K562 (cell line): Measurements from ENCODE around the gene ACAD8. TPM values are rescaled to one million over a fixed set of nuclear protein-coding genes. Genes with fewer than 3 reads are reported as not detected.

ENCODE experiments used
- ATAC-seq: fragments of 200-7000 bp; cut with Tn5 transposase; 3 replicates; pipeline ENCODE4 v1.9.1; 2020; ENCODE audit warnings: moderate library complexity
- BruUV-seq: library from RNA; stranded (reverse); fragments of 400-500 nt; replicated peaks from 2 replicates; lab custom pipeline; 2021; lab: Mats Ljungman, UMichigan
- CTCF ChIA-PET: fragments of 300-600 bp; formaldehyde crosslinking; extraction: SDS; loops from one replicate; lab custom pipeline; 2021; ENCODE audit warnings: low intra/inter-chr PET ratio; lab: Yijun Ruan, JAX
- POLR2A ChIA-PET: fragments of 300-600, 350-650 bp; sonication (Branson Sonifier 250); formaldehyde crosslinking; extraction: SDS; loops from one replicate; lab custom pipeline; 2021; ENCODE audit warnings: antibody characterized with exemption, inconsistent platforms; lab: Yijun Ruan, JAX
- DNase-seq, 4 experiments: peaks; one replicate each; pipeline versions ENCODE4 v3.0.0 to v3.0.0-alpha.2; 2011 to 2018; ENCODE audit warnings: low spot score in 3 of 4, mixed read lengths in 3 of 4; ENCODE audit errors: extremely low read depth in 1 of 4
- FAIRE-seq: peaks from 2 replicates; lab custom pipeline; 2011; peaks lifted over from hg19 to GRCh38; lab: Jason Lieb, UNC
- H2AFZ ChIP-seq: 2 replicates; pipeline ENCODE4 v1.6.0; 2011; ENCODE audit warnings: low read depth, low read length, control low read depth, inconsistent platforms
- H3K27ac ChIP-seq: fragments of 200-600 bp; 3 replicates; pipeline ENCODE4 v1.8.0; 2011; ENCODE audit warnings: low read depth, mild to moderate bottlenecking, control low read depth, inconsistent platforms, low read length, moderate library complexity, mixed read lengths; ENCODE audit errors: extremely low read depth
- H3K27me3 ChIP-seq, 2 experiments: fragments of 300-600 bp in 1 of 2; 2 replicates in 1 of 2; 3 replicates in 1 of 2; pipeline versions ENCODE4 v1.6.0 to v1.8.0; 2011; ENCODE audit warnings: inconsistent platforms in 2 of 2, low read length in 2 of 2, mild to moderate bottlenecking in 1 of 2, mixed read lengths in 1 of 2, moderate library complexity in 1 of 2; ENCODE audit not compliant: control insufficient read depth in 2 of 2, insufficient read depth in 2 of 2
- H3K36me3 ChIP-seq: fragments of 300-600 bp; 3 replicates; pipeline ENCODE4 v1.8.0; 2011; ENCODE audit warnings: mild to moderate bottlenecking, low read length, inconsistent platforms; ENCODE audit not compliant: control insufficient read depth, insufficient read depth
- H3K4me1 ChIP-seq, 2 experiments: fragments of 200-600 bp in 1 of 2; replicated peaks in 1 of 2; 2 replicates in 1 of 2; 3 replicates in 1 of 2; pipeline versions ENCODE4 v1.5.1 to v1.8.0; 2011; ENCODE audit warnings: inconsistent platforms in 2 of 2, low read length in 2 of 2, mild to moderate bottlenecking in 1 of 2, mixed read lengths in 1 of 2, moderate library complexity in 1 of 2; ENCODE audit not compliant: control insufficient read depth in 2 of 2, insufficient read depth in 2 of 2
- H3K4me2 ChIP-seq: 2 replicates; pipeline ENCODE4 v1.6.1; 2011; ENCODE audit warnings: low read length, control low read depth, inconsistent platforms, mixed read lengths; ENCODE audit not compliant: insufficient read depth
- H3K4me3 ChIP-seq: fragments of 200-600 bp; sonication (generic), shearing (Covaris generic); 2 replicates; pipeline ENCODE4 v1.5.1; 2016; ENCODE audit warnings: control low read depth, inconsistent platforms
- H3K79me2 ChIP-seq: fragments of 200-600 bp; 3 replicates; pipeline ENCODE4 v1.8.0; 2011; ENCODE audit warnings: low read length, inconsistent platforms; ENCODE audit not compliant: control insufficient read depth, insufficient read depth
- H3K9ac ChIP-seq, 2 experiments: 2 replicates each; pipeline versions ENCODE4 v1.6.0 to v1.6.1; 2011; ENCODE audit warnings: low read depth in 2 of 2, low read length in 2 of 2, control low read depth in 1 of 2, inconsistent platforms in 1 of 2, mild to moderate bottlenecking in 1 of 2, mixed read lengths in 1 of 2; ENCODE audit not compliant: insufficient read depth in 1 of 2
- H3K9me1 ChIP-seq: one replicate; pipeline ENCODE4 v1.6.0; 2011; ENCODE audit warnings: inconsistent platforms, mild to moderate bottlenecking, low read length, moderate library complexity; ENCODE audit not compliant: control insufficient read depth, insufficient read depth
- H3K9me3 ChIP-seq: replicated peaks from 2 replicates; pipeline ENCODE4 v1.5.1; 2011; ENCODE audit warnings: low read depth, low read length, inconsistent platforms; ENCODE audit not compliant: control insufficient read depth, insufficient read depth
- H4K20me1 ChIP-seq: replicated peaks from 2 replicates; pipeline ENCODE4 v1.6.1; 2011; ENCODE audit warnings: low read length, inconsistent platforms, mixed read lengths; ENCODE audit not compliant: control insufficient read depth, insufficient read depth
- CEBPG ChIP-seq, 3 experiments: fragments of 200-800 bp in 1 of 3; sonication (Bioruptor generic) in 1 of 3; sonication (generic) in 1 of 3; formaldehyde crosslinking in 1 of 3; IDR thresholded peaks in 2 of 3; conservative IDR thresholded peaks in 1 of 3; 2 replicates each; pipeline versions ENCODE4 v1.6.1 to v1.8.0; 2016 to 2022; ENCODE audit warnings: missing compliant biosample characterization in 2 of 3, missing genetic modification characterization in 2 of 3, mild to moderate bottlenecking in 1 of 3, missing genetic modification reagents in 1 of 3
- CXXC5 ChIP-seq: fragments of 250-450 bp; sonication (Bioruptor Pico); IDR thresholded peaks from 2 replicates; pipeline ENCODE4 v1.8.0; 2022; ENCODE audit warnings: inconsistent platforms, mild to moderate bottlenecking, moderate library complexity
- ESRRA ChIP-seq: fragments of 450-650 bp; IDR thresholded peaks from 2 replicates; pipeline ENCODE4 v1.6.1; 2014; ENCODE audit warnings: low read depth, mild to moderate bottlenecking, moderate library complexity, borderline replicate concordance
- FOXM1 ChIP-seq, 2 experiments: fragments of 450-650 bp in 1 of 2; sonication (generic) in 1 of 2; formaldehyde crosslinking in 1 of 2; IDR thresholded peaks; 2 replicates each; pipeline versions ENCODE4 v1.6.1 to v1.9.0; 2017 to 2022; ENCODE audit warnings: low read depth in 2 of 2, mild to moderate bottlenecking in 2 of 2, missing genetic modification reagents in 1 of 2, moderate library complexity in 1 of 2
- ILF3 ChIP-seq: fragments of 450-650 bp; IDR thresholded peaks from 2 replicates; pipeline ENCODE4 v1.6.1; 2018; ENCODE audit warnings: antibody characterized with exemption, mild to moderate bottlenecking, moderate library complexity, borderline replicate concordance
- MBD2 ChIP-seq: sonication (generic); IDR thresholded peaks from 2 replicates; pipeline ENCODE4 v1.6.1; 2016; ENCODE audit warnings: low read depth, borderline replicate concordance
- ZNF224 ChIP-seq: sonication (generic); formaldehyde crosslinking; IDR thresholded peaks from 2 replicates; pipeline ENCODE4 v1.8.0; 2022; ENCODE audit warnings: mild to moderate bottlenecking, missing genetic modification reagents
- whole genome bisulfite sequencing: fragments of 100-300 bp; shearing (Covaris generic); methylation state at CpG from one replicate; pipeline ENCODE4 v1.1.6; 2016; ENCODE audit warnings: low coverage, mixed read lengths; ENCODE audit not compliant: insufficient coverage; ENCODE audit errors: missing lambda C conversion rate; 5-methylcytosine and 5-hydroxymethylcytosine counted together
- in situ Hi-C: fragments of 300-500 bp; cut with MboI; formaldehyde crosslinking; loops from 4 replicates; pipeline ENCODE4 v1.15.0; 2018; ENCODE audit warnings: inconsistent platforms, mixed read lengths
- intact Hi-C: fragments of 100-400 bp; cut with micrococcal nuclease; formaldehyde crosslinking; loops from 2 replicates; pipeline ENCODE4 v1.14.2; 2022
- polyA plus RNA-seq, 8 experiments: library from polyadenylated mRNA; depleted of rRNA in 4 of 8; stranded (reverse) in 5 of 8; unstranded in 3 of 8; fragments of >200 nt; fragmentation: Nextera tagmentation in 2 of 8; fragmentation: Illumina TruSeq in 1 of 8; extraction: Ambion mirVana in 2 of 8; extraction: Trizol in 1 of 8; gene quantifications; 2 replicates each; pipeline versions ENCODE4 v1.2.1 to v1.2.3, GENCODE V29; 2011 to 2014; ENCODE audit warnings: inconsistent platforms in 1 of 8, missing spikeins in 1 of 8
- total RNA-seq, 7 experiments: library from RNA; depleted of rRNA in 6 of 7; stranded (reverse); fragments of >200 nt in 6 of 7; fragmentation: Illumina TruSeq in 2 of 7; extraction: Trizol in 2 of 7; gene quantifications; 2 replicates each; pipeline versions ENCODE4 v1.2.1 to v1.2.3, GENCODE V29; 2011 to 2021; ENCODE audit warnings: low replicate concordance in 1 of 7
- TF ChIP-seq, protein P1 (sequence below): sonication (generic); formaldehyde crosslinking; IDR thresholded peaks from 2 replicates; pipeline ENCODE4 v1.8.0; 2023; ENCODE audit warnings: mild to moderate bottlenecking, missing genetic modification reagents
- TF ChIP-seq, protein P2 (sequence below): fragments of 450-650 bp; IDR thresholded peaks from 2 replicates; pipeline ENCODE4 v1.6.1; 2018; ENCODE audit not compliant: partially characterized antibody

Gene ACAD8
- total and polyA plus RNA-seq, 9 of the 15 experiments (the other 6 are each of a cell fraction or from before 2014, with no cell fraction given), result 6.5 to 34.1 (median 20.1) TPM

DNA sequence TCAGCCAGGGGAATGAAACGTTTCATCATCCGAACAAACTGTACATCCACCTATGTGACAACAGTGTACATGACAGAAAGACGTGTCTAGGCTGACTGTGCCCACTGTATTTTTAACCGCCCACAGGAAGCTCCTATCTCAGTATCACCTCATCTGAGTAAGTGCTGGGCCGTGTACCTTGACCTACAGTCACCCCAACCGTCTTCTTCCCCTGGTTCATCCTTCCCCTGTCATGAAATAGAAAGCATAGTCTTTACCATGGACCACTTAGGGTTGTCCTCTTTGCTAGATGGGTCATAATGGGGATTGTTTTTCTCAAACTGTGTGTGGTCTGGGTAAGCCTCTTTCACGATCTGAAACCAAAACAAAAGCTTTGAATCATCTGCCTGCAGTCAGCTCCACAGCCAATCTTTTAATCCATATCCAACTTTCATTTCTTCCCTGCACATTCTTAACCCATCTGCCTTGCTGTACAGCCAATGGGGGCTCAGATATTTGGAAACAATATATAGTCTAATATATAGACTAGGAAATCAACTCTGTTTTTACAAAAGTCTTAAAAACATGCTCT lies 4.4 kb upstream of the ACAD8 start:
- Histone ChIP-seq H3K27me3 (no peaks in the 10 kb centered on the region), H3K9me3 (no peaks in the 10 kb centered on the region), H3K79me2 (peaks cover 18% of the 10 kb centered on the region), H3K9me1 (no peaks in the 10 kb centered on the region), H2AFZ (no peak overlapping the region), H4K20me1 (no peaks in the 10 kb centered on the region), H3K4me2 (no peak overlapping the region; the same call in 1 of the 2 replicates), H3K4me1 (peaks cover 3 to 13% of the 10 kb centered on the region in 2 experiments; a peak in 4 of 5 replicates), H3K36me3 (peaks cover 74% of the 10 kb centered on the region), H3K27ac (no peak overlapping the region), H3K4me3 (no peak overlapping the region), H3K9ac (no peak overlapping the region)
- no TSS peak for BruUV-seq
- in situ Hi-C loops (no loop called here), intact Hi-C loops (no loop called here)
- ATAC-seq (no peak), DNase-seq (peak in 2 of 4 experiments; percentile 20 to 22), FAIRE-seq (peak; percentile 11)
- 35% methylated on average over 7 of the region's 7 CpGs for WGBS
- TF ChIP-seq CEBPG (CRISPR knock-in tag; IDR thresholded peaks at IDR 0.05), result no peak
- 0 out of 4 replicates have a peak, but pooled peaks of 1 of the 2 experiments have one; percentile 17 for TF ChIP-seq CEBPG (tag; conservative IDR thresholded peaks at IDR 0.05 in 1 of 2, IDR thresholded peaks at IDR 0.05 in 1 of 2)
- TF ChIP-seq MBD2, result no peak
- CTCF ChIA-PET, result no interaction called here
- POLR2A ChIA-PET, result interaction anchor here (0.6 to 1.0 kb wide), 2 partner anchors 15 to 24 kb away, joined by 3 read pairs; no protein-coding TSS in a partner anchor

DNA sequence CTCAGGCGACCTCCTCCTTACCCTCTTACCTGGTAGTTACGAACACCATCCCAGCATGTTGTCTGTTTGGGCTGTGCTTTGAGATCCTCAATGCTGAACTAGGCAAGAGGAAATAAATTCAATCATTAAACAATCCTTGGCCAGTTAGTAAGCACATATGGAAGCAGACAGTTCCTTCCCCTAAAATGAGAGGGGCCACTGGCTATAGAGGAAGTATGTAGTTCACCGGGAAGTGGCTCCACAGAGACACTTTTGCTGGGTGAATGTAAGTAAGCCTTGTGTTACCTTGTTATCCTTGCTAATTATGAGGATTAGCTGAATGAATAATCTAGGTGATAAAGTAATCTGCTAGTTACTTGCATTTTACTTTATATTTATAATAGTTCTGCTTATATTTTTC lies 3.1 kb upstream of the ACAD8 start:
- FAIRE-seq (no peak), ATAC-seq (no peak), DNase-seq (no peak)
- in situ Hi-C loops, result no loop called here
- H3K27ac ChIP-seq, result no peak overlapping the region
- BruUV-seq, result no TSS peak
- H3K9me1 ChIP-seq, result no peaks in the 10 kb centered on the region
- no peaks in the 10 kb centered on the region for H3K9me3 ChIP-seq
- POLR2A ChIA-PET, result no interaction called here
- peaks cover 28% of the 10 kb centered on the region for H3K79me2 ChIP-seq
- no peaks in the 10 kb centered on the region for H3K27me3 ChIP-seq
- H2AFZ ChIP-seq, result no peak overlapping the region
- no peak overlapping the region for H3K4me2 ChIP-seq
- no peak overlapping the region for H3K4me3 ChIP-seq
- peaks cover 61% of the 10 kb centered on the region for H3K36me3 ChIP-seq
- CTCF ChIA-PET, result no interaction called here
- intact Hi-C loops, result no loop called here
- 93% methylated on average over 3 of the region's 3 CpGs for WGBS
- H3K4me1 ChIP-seq, result peaks cover 3 to 17% of the 10 kb centered on the region in 2 experiments; a peak in 4 of 5 replicates
- no peaks in the 10 kb centered on the region for H4K20me1 ChIP-seq
- no peak overlapping the region for H3K9ac ChIP-seq
- TF ChIP-seq ZNF224 (CRISPR knock-in tag) (no peak), ILF3 (no peak), ESRRA (no peak), FOXM1 (IDR thresholded peaks at IDR 0.05; ENCODE audit: low read depth) (no peak), FOXM1 (CRISPR knock-in tag; IDR thresholded peaks at IDR 0.05; ENCODE audit: low read depth) (no peak), CXXC5 (no peak)
- TF ChIP-seq, protein P1, sequence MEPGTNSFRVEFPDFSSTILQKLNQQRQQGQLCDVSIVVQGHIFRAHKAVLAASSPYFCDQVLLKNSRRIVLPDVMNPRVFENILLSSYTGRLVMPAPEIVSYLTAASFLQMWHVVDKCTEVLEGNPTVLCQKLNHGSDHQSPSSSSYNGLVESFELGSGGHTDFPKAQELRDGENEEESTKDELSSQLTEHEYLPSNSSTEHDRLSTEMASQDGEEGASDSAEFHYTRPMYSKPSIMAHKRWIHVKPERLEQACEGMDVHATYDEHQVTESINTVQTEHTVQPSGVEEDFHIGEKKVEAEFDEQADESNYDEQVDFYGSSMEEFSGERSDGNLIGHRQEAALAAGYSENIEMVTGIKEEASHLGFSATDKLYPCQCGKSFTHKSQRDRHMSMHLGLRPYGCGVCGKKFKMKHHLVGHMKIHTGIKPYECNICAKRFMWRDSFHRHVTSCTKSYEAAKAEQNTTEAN (CRISPR knock-in tag), result no peak
- TF ChIP-seq, protein P2, sequence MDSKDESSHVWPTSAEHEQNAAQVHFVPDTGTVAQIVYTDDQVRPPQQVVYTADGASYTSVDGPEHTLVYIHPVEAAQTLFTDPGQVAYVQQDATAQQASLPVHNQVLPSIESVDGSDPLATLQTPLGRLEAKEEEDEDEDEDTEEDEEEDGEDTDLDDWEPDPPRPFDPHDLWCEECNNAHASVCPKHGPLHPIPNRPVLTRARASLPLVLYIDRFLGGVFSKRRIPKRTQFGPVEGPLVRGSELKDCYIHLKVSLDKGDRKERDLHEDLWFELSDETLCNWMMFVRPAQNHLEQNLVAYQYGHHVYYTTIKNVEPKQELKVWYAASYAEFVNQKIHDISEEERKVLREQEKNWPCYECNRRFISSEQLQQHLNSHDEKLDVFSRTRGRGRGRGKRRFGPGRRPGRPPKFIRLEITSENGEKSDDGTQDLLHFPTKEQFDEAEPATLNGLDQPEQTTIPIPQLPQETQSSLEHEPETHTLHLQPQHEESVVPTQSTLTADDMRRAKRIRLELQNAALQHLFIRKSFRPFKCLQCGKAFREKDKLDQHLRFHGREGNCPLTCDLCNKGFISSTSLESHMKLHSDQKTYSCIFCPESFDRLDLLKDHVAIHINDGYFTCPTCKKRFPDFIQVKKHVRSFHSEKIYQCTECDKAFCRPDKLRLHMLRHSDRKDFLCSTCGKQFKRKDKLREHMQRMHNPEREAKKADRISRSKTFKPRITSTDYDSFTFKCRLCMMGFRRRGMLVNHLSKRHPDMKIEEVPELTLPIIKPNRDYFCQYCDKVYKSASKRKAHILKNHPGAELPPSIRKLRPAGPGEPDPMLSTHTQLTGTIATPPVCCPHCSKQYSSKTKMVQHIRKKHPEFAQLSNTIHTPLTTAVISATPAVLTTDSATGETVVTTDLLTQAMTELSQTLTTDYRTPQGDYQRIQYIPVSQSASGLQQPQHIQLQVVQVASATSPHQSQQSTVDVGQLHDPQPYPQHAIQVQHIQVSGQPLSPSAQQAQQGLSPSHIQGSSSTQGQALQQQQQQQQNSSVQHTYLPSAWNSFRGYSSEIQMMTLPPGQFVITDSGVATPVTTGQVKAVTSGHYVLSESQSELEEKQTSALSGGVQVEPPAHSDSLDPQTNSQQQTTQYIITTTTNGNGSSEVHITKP, result no peak
